ENCODE data around the gene EGR2.
"Not testable (repeated sequence)": the region's sequence is repeated elsewhere in the genome, so short reads cannot be mapped to it uniquely, and the experiment has no call there.

The EGR2 gene

GRCh38 chr10:62790019-62790555 is 26.1 kb downstream of the EGR2 start:
- TF ChIP-seq GLIS3 (CRISPR knock-in tag; IDR thresholded peaks at IDR 0.05) (no peak), CREB5 (CRISPR knock-in tag; IDR thresholded peaks at IDR 0.05; ENCODE audit: low read depth) (no peak), PATZ1 (CRISPR knock-in tag; IDR thresholded peaks at IDR 0.05; ENCODE audit: borderline replicate concordance) (no peak), ZC3H10 (CRISPR knock-in tag; IDR thresholded peaks at IDR 0.05) (no peak), RARB (CRISPR knock-in tag; IDR thresholded peaks at IDR 0.05) (no peak), ESRRG (CRISPR knock-in tag; IDR thresholded peaks at IDR 0.05) (no peak), ISL1 (CRISPR knock-in tag; IDR thresholded peaks at IDR 0.05) (no peak), OSR1 (CRISPR knock-in tag; IDR thresholded peaks at IDR 0.05) (no peak), TOX (CRISPR knock-in tag; IDR thresholded peaks at IDR 0.05; ENCODE audit: borderline replicate concordance) (no peak), POU6F1 (CRISPR knock-in tag; IDR thresholded peaks at IDR 0.05; ENCODE audit: borderline replicate concordance, low read depth) (no peak), CSRNP3 (CRISPR knock-in tag; IDR thresholded peaks at IDR 0.05) (no peak), ZFP30 (CRISPR knock-in tag; IDR thresholded peaks at IDR 0.05) (no peak), SNAI2 (CRISPR knock-in tag; IDR thresholded peaks at IDR 0.05) (no peak), TCF4 (CRISPR knock-in tag; IDR thresholded peaks at IDR 0.05; ENCODE audit: borderline replicate concordance) (no peak), PPARA (CRISPR knock-in tag; IDR thresholded peaks at IDR 0.05; ENCODE audit: borderline replicate concordance) (no peak), CSDC2 (CRISPR knock-in tag; IDR thresholded peaks at IDR 0.05) (no peak), ZNF8 (CRISPR knock-in tag; IDR thresholded peaks at IDR 0.05) (no peak), BACH2 (CRISPR knock-in tag; IDR thresholded peaks at IDR 0.05; ENCODE audit: borderline replicate concordance) (no peak)
- ATAC-seq: no peak

- ATAC-seq: no peak
- TF ChIP-seq ZNF565 (CRISPR knock-in tag; conservative IDR thresholded peaks at IDR 0.05; ENCODE audit: low read depth) (no peak), ARNTL (CRISPR knock-in tag; IDR thresholded peaks at IDR 0.05; ENCODE audit: borderline replicate concordance, low read depth) (no peak), TOX (CRISPR knock-in tag; IDR thresholded peaks at IDR 0.05; ENCODE audit: borderline replicate concordance) (no peak), GLIS3 (CRISPR knock-in tag; IDR thresholded peaks at IDR 0.05) (no peak), OSR1 (CRISPR knock-in tag; IDR thresholded peaks at IDR 0.05) (no peak), CSDC2 (CRISPR knock-in tag; IDR thresholded peaks at IDR 0.05) (no peak)
These were observed 27.2 kb downstream of the EGR2 start for GRCh38 chr10:62788861-62789467.

GRCh38 chr10:62788285-62788684 is 27.9 kb downstream of the EGR2 start:
- ATAC-seq: not testable (repeated sequence)

GRCh38 chr10:62784537-62784936 is 31.6 kb downstream of the EGR2 start:
- ATAC-seq: not testable (repeated sequence)

GRCh38 chr10:62779487-62780248 is 36.5 kb downstream of the EGR2 start:
- no peak for ATAC-seq
- TF ChIP-seq PPARA (CRISPR knock-in tag; IDR thresholded peaks at IDR 0.05; ENCODE audit: borderline replicate concordance) (no peak), TCF4 (CRISPR knock-in tag; IDR thresholded peaks at IDR 0.05; ENCODE audit: borderline replicate concordance) (no peak), TOX (CRISPR knock-in tag; IDR thresholded peaks at IDR 0.05; ENCODE audit: borderline replicate concordance) (no peak), BACH2 (CRISPR knock-in tag; IDR thresholded peaks at IDR 0.05; ENCODE audit: borderline replicate concordance) (no peak), ESRRG (CRISPR knock-in tag; IDR thresholded peaks at IDR 0.05) (no peak), ZC3H10 (CRISPR knock-in tag; IDR thresholded peaks at IDR 0.05) (no peak), ZFP30 (CRISPR knock-in tag; IDR thresholded peaks at IDR 0.05) (no peak), PATZ1 (CRISPR knock-in tag; IDR thresholded peaks at IDR 0.05; ENCODE audit: borderline replicate concordance) (no peak), CSDC2 (CRISPR knock-in tag; IDR thresholded peaks at IDR 0.05) (no peak), GLIS3 (CRISPR knock-in tag; IDR thresholded peaks at IDR 0.05) (no peak), ARNTL (CRISPR knock-in tag; IDR thresholded peaks at IDR 0.05; ENCODE audit: borderline replicate concordance, low read depth) (no peak), TSHZ2 (CRISPR knock-in tag; IDR thresholded peaks at IDR 0.05) (no peak)

Measured in SK-N-SH treated with all-trans-retinoic acid at 6 μM for 48 hours (cell line).